GM18517 (cell line): ENCODE measurements around the gene PUM2.
A peak's percentile ranks its signal among the peaks of the same experiment; 100 is the strongest.
"Not testable (repeated sequence)": the region's sequence is repeated elsewhere in the genome, so short reads cannot be mapped to it uniquely, and the experiment has no call there.

Source experiments
- ATAC-seq: cut with Tn5 transposase; IDR thresholded peaks from one replicate; pipeline ENCODE4 v1.9.1; 2021; ENCODE audit warnings: mild to moderate bottlenecking, moderate library complexity; ENCODE audit not compliant: unreplicated experiment

The PUM2 gene

GRCh38 chr2:20371323-20372025 is 20.8 kb upstream of the PUM2 start:
- no peak for ATAC-seq

- ATAC-seq = no peak
Observed at GRCh38 chr2:20370191-20370590, 19.5 kb upstream of the PUM2 start.

GRCh38 chr2:20369366-20369765 is 18.7 kb upstream of the PUM2 start:
- no peak for ATAC-seq

GRCh38 chr2:20368706-20369105 is 18.1 kb upstream of the PUM2 start:
- ATAC-seq = no peak

- ATAC-seq = not testable (repeated sequence)
Observed at GRCh38 chr2:20367929-20368328, 17.3 kb upstream of the PUM2 start.

GRCh38 chr2:20366672-20367116 is 16.1 kb upstream of the PUM2 start:
- no peak for ATAC-seq

- ATAC-seq = peak; percentile 99
Observed at GRCh38 chr2:20365249-20365817, 14.7 kb upstream of the PUM2 start.

GRCh38 chr2:20363578-20363977 is 12.9 kb upstream of the PUM2 start:
- no peak for ATAC-seq

- no peak for ATAC-seq
Observed at GRCh38 chr2:20362701-20363435, 12.2 kb upstream of the PUM2 start.

- no peak for ATAC-seq
Observed at GRCh38 chr2:20361893-20362292, 11.2 kb upstream of the PUM2 start.

- no peak for ATAC-seq
Observed at GRCh38 chr2:20359096-20359495, 8.5 kb upstream of the PUM2 start.

- ATAC-seq = no peak
Observed at GRCh38 chr2:20357638-20358389, 7.2 kb upstream of the PUM2 start.

GRCh38 chr2:20356042-20356441 is 5.4 kb upstream of the PUM2 start:
- no peak for ATAC-seq

- no peak for ATAC-seq
Observed at GRCh38 chr2:20355131-20355530, 4.5 kb upstream of the PUM2 start.

GRCh38 chr2:20353241-20353992 is 2.8 kb upstream of the PUM2 start:
- ATAC-seq = no peak

GRCh38 chr2:20352581-20353216 is 2.1 kb upstream of the PUM2 start:
- ATAC-seq = no peak

- no peak for ATAC-seq
Observed at GRCh38 chr2:20352230-20352578, 1.6 kb upstream of the PUM2 start.

- ATAC-seq = no peak
Observed at GRCh38 chr2:20351555-20352229, 1.0 kb upstream of the PUM2 start.

GRCh38 chr2:20350041-20350712 is 467 bp downstream of the PUM2 start:
- peak; percentile 20 for ATAC-seq
